Stimulated activated CD4-positive, alpha-beta T cell treated with anti-CD3 and anti-CD28 coated beads, Interleukin-4, amount 100 ng/mL, for 48 hours (primary cell): ENCODE data around the gene EIF3F.

Source experiments
- DNase-seq, 2 donors: peaks; one replicate each; pipeline ENCODE4 v3.0.0-alpha.2; 2020; ENCODE audit warnings: low read depth in 2 of 2

EIF3F gene

DNA sequence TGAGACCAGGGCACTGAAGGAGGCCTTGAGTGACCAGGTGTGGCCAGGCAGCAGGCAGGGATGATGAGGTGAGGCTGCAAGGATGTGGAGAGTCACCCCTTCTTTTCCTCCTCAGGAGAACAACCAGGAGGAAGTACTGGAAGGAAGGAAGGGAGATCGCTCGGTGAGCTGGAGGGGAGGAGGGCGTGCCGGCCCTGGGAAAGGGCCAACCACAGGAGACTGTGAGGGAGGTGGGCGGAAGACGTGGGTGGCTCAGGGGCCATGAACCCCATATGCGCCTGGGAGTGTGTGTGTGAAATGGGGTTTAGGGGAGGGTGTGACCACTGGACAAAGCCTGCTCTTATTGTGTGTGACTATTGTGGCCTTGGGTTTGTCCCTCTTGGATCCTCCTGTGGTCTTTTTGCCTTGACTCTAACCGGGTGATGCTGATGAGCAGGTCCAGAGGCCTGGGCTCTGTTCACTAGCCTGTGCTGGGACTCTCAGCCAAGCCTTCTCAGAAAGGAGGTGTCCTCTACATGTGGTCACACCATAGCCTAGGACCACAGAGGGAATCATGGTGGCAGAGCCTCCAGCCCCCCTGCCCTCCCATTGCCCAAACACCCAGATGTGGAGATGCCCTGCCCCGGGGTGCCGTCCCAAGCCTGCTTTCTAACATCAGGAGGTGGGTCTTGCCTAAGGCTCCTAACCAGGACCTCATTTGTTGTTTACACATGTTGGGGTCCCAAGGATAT lies 52.6 kb downstream of the EIF3F start:
- no peak for DNase-seq

DNA sequence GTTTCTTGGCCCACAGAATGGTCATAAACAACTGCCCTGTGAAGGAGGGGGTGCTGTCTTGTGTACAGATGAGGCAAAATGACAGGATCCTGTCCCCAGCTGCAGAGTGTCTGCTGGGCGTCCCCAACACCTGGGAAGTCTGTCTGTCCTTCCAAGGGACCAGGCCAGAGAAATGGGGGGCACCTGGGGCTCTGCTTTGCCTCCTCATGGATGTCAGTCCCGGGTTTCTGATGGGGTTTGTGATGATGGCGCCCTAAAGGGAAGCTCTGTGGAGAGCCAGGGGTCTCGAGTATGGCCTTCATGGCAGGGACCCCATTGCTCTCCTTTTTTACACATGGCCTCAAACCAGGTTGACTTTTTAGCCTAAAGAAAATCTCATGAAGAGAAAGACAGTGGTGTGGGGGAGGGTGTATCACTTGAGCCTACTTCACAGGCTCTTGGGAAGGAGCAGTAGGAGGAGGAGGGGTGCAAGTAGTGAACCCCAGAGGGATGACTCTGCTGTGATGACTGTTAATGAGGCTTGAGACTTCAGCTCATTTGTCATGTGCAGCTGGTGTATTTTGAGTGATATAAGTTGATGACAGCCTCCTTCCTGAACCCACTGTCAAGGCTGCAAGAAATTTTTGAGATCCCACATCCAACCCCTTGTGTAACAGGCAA lies 53.3 kb downstream of the EIF3F start:
- no peak for DNase-seq

DNA sequence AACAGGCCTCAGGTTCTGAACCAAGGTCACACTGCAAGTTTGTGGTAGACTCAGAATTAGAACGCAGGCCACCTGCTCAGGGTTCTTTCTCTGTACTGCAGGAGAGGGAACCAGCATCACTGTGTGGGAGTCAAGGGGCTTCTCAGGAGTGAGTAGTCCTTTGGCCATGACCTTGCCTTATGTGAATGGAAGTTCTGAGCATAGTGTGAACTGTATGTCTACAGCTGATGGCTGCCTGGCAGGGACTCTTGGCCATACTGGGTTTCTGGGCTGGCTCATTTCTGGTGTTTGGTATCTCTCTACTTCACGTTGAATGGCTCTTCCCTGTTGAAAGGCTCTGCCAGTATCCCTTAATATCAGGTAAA lies 53.8 kb downstream of the EIF3F start:
- DNase-seq: no peak

DNA sequence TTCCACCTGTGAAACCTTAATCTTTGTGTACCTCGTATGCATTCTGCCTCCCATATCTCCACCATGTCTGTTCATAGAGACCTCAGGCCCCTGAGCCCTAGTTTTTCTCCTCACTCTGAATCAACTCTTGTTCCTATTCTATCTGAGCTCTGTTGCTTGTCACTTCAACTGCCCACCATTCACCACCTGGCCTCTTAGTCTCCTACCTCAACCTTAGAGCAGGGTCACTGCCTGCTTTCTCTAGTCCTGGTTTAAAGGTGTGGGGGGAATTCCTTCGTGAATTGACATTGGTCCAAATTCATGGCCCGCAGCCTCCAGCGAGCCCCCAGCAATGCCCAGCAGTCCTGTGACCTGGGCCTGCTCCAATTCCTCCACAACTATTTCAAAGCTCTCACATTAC lies 54.4 kb downstream of the EIF3F start:
- no peak for DNase-seq

DNA sequence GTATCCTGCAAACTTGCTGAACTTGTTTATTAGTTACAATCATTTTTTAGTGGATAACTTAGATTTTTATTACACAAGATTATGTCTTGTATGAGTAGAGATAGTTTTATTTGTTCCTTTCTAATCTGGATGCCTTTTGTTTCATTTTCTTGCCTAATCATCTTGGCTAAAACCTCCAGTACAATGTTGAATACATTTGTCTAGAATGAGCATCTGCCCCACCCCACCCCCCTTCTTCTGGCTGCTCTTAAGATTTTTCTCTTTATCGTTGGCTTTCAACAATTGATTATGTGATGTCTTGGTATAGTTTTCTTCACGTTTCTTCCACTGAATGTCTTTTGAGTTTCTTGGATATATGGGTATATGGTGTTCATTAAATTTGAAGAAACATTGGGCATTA lies 56.6 kb downstream of the EIF3F start:
- DNase-seq: no peak

DNA sequence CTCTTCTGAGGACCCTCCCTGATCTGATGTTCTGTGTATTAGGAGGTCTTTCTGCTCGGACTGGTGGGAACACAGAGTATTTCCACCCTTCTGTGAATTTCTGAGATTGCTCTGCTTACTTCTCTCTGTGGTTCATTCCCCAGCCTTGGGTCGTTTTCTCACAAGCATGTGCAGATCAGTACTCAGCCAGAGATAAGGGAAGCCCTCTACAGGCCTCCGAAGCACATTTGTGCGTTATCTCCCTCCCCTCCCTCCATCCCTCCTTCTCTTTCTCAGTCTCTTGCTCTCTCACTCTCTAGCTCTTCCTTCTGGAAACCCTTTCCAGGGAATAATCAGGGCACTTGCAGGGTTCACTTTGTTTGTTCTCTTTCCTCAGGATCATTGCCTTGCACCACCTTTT lies 58.7 kb downstream of the EIF3F start:
- no peak for DNase-seq

DNA sequence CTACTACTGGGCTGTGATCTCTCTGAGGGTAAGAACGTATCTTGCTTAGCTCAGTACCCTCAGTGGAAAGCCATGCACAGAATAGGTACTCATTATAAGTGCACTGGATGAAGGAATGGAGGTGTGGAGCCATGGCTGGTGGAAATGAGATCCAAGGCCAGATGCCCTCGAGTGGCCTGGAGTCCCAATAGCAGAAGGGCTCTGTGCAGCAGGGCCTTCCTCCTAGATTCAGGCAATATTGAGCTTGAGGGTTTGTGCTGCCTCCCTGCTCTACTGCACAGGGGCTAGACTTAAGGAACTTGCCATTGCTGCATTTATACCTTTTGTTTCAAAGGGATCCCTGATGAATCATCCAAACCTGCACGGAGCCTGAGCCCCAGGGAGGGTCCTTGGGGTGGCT lies 60.2 kb downstream of the EIF3F start:
- DNase-seq: no peak

DNA sequence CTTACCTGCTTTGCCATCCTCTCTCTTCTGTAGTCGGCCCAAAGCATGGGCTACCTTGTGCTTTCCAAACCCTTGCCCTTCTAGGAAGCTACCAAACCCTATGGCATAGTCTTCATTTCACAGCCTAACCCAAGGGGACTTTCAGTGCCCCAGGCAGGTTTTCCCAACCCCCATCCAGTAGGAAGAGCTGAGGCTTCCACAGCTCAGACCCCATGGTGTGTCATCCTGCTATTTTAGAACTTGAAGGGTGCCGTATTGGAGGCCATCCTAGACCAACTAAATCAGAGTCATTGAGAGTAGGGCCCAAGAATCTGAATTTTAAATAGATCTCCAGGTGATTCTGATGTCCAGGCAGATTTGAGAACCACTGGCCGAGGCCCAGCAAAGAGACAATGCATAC lies 61.9 kb downstream of the EIF3F start:
- DNase-seq: no peak
